Measurements from ENCODE around the gene ADRB2.

DNA sequence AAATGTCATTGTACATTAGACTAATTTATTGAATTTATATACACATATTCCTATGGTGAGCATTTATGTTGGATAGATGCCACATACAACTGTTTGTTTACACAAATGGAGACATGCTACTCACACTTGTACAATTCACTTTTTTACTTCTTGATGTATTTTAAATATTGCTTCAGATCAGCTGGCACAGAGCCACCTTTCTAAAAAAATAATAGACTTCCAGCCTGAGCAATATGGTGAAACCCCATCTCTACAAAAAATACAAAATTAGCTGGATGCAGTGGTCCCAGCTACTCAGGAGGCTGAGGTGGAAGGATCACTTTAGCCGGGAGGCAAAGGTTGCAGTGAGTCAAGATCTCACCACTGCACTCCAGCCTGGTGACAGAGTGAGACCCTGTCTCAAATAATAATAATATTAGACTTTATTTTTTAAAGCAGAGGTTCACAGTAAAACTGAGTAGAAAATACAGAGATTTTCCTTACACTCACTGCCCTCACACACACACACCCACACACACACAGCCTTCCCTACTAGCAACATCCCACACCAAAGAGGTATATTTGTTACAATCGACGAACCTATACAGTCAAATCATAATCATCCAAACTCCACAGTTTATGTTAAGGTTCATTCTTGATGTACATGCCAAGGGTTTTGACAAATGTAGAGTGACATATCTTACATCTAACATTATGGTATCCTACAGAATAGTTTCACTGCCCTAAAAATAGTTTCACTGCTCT, 16.5 kb upstream of the ADRB2 start:
- TF ChIP-seq, protein P1, sequence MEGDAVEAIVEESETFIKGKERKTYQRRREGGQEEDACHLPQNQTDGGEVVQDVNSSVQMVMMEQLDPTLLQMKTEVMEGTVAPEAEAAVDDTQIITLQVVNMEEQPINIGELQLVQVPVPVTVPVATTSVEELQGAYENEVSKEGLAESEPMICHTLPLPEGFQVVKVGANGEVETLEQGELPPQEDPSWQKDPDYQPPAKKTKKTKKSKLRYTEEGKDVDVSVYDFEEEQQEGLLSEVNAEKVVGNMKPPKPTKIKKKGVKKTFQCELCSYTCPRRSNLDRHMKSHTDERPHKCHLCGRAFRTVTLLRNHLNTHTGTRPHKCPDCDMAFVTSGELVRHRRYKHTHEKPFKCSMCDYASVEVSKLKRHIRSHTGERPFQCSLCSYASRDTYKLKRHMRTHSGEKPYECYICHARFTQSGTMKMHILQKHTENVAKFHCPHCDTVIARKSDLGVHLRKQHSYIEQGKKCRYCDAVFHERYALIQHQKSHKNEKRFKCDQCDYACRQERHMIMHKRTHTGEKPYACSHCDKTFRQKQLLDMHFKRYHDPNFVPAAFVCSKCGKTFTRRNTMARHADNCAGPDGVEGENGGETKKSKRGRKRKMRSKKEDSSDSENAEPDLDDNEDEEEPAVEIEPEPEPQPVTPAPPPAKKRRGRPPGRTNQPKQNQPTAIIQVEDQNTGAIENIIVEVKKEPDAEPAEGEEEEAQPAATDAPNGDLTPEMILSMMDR (IDR thresholded peaks at IDR 0.05), result no peak
- TF ChIP-seq POLR2A (IDR thresholded peaks at IDR 0.05) (no peak), POLR2AphosphoS5 (IDR thresholded peaks at IDR 0.05) (no peak)
